AG10803 (cell line): ENCODE measurements around the gene NEK1.

Experiments used
- DNase-seq: peaks from one replicate; pipeline ENCODE4 v3.0.0; 2010; ENCODE audit warnings: low read depth
- H3K4me3 ChIP-seq: 2 replicates; pipeline ENCODE4 v1.5.1; 2011; ENCODE audit warnings: mild to moderate bottlenecking, low read length, control low read depth
- CTCF ChIP-seq: conservative IDR thresholded peaks from 2 replicates; pipeline ENCODE4 v1.5.1; 2011; ENCODE audit warnings: mild to moderate bottlenecking, low read length, control low read depth, inconsistent platforms

Gene NEK1

GRCh38 chr4:169601016-169601771 is 11.2 kb downstream of the NEK1 start:
- no peak overlapping the region for H3K4me3 ChIP-seq
- no peak for DNase-seq
- TF ChIP-seq CTCF = no peak

- no peak for TF ChIP-seq CTCF
- DNase-seq = no peak
These were observed 17.7 kb downstream of the NEK1 start for GRCh38 chr4:169594560-169595195.

GRCh38 chr4:169593050-169593560 is 19.3 kb downstream of the NEK1 start:
- DNase-seq = no peak
- no peak for TF ChIP-seq CTCF
- H3K4me3 ChIP-seq = no peak overlapping the region

More at GRCh38 chr4:169594560-169595195, 17.7 kb downstream of the NEK1 start:
- no peak overlapping the region for H3K4me3 ChIP-seq

- peak; percentile 52 for DNase-seq
- no peak for TF ChIP-seq CTCF
- H3K4me3 ChIP-seq = no peak overlapping the region
These were observed 28.8 kb downstream of the NEK1 start for GRCh38 chr4:169583563-169583962.

GRCh38 chr4:169582706-169583105 is 29.7 kb downstream of the NEK1 start:
- H3K4me3 ChIP-seq = no peak overlapping the region
- TF ChIP-seq CTCF = no peak
- DNase-seq = peak; percentile 27

GRCh38 chr4:169582203-169582602 is 30.2 kb downstream of the NEK1 start:
- H3K4me3 ChIP-seq = no peak overlapping the region
- no peak for TF ChIP-seq CTCF
- no peak for DNase-seq

GRCh38 chr4:169573889-169574288 is 38.5 kb downstream of the NEK1 start:
- no peak for TF ChIP-seq CTCF
- no peak for DNase-seq
- H3K4me3 ChIP-seq = no peak overlapping the region
